ENCODE results near the gene GNB1L. TPM values are rescaled to one million over a fixed set of nuclear protein-coding genes. Genes with fewer than 3 reads are reported as not detected.

The GNB1L gene
- total RNA-seq, 1 experiment from 2014 or later, result 12.2 TPM

DNA sequence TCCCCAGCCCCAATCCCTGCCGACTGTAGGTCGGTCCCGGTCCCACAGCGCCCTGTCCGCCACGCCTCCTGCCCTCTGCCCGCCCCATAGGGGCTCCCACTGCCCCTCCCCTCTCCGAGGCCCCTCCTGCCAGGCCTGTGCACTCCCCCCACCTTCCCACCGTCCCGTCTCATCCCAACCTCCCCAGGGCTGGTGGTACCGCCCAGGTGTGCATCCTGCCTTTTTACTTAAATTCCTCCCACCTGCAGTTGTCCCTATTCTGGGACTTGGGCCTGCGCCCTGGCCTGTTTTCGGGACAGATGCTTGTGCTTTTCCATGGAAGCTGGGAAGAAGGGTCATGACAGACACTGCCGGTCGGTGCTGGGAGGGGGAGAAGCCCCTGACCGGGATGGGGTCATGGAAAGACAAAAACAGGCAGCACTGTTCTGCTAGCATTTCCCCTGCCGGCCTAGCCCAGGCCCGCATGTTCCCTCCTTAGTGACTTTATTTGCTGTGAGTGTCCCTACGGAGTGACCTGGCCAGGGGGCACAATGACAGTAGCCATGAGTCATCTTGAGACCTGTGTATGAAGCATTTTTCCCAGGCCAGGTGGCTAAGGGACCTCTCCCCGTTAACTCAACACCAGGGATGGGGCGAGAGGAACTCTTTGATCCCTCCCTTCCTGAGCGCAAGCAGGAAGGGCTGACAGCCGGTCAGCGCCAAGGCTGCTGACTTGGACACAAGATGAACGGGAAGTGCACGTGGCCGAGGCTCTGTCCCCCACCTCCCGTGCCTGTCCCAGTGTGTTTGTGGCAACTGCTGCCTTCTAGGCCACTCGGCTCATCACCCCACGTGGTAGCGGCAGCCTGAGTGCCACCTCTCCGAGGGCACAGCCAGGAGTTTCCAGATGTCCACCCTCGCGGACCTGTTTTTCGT is 87.0 kb downstream of the GNB1L start:
- no peaks in the 10 kb centered on the region for H3K27me3 ChIP-seq (ENCODE audit: control insufficient read depth, insufficient read depth, low read length)
- no peak for TF ChIP-seq CTCF (IDR thresholded peaks at IDR 0.05)
- H3K36me3 ChIP-seq (ENCODE audit: control insufficient read depth, insufficient read depth, low read length), result no peaks in the 10 kb centered on the region; the same call in 1 of the 2 replicates
- intact Hi-C loops (cut with micrococcal nuclease; ENCODE audit: unreplicated experiment) (no loop called here), in situ Hi-C loops (cut with HindIII; ENCODE audit: low pct_unique_long_range_greater_than_20kb, low sequenced_read_pairs) (no loop called here)
- no peaks in the 10 kb centered on the region for H3K9me3 ChIP-seq (ENCODE audit: control insufficient read depth, insufficient read depth, low read depth, low read length)
- DNase-seq (ENCODE audit: low read depth, low spot score), result no peak
- ATAC-seq, result peak; percentile 39
- POLR2A ChIA-PET, result no interaction called here
- H3K27ac ChIP-seq (ENCODE audit: low read length), result no peak overlapping the region
- CTCF ChIA-PET, result no interaction called here
- peaks cover 23% of the 10 kb centered on the region for H3K4me1 ChIP-seq (ENCODE audit: control insufficient read depth, insufficient read depth, low read length)
- no peak overlapping the region for H3K4me3 ChIP-seq (ENCODE audit: low read depth in 2 of 2, low read length in 2 of 2)
- BruUV-seq (replicated peaks), result no TSS peak

- no TSS peak for BruUV-seq (replicated peaks)
- Histone ChIP-seq H3K27me3 (ENCODE audit: control insufficient read depth, insufficient read depth, low read length) (no peaks in the 10 kb centered on the region), H3K36me3 (ENCODE audit: control insufficient read depth, insufficient read depth, low read length) (no peaks in the 10 kb centered on the region; the same call in 1 of the 2 replicates), H3K4me3 (ENCODE audit: low read depth in 2 of 2, low read length in 2 of 2) (no peak overlapping the region), H3K4me1 (ENCODE audit: control insufficient read depth, insufficient read depth, low read length) (peaks cover 23% of the 10 kb centered on the region), H3K27ac (ENCODE audit: low read length) (peak overlapping the region; percentile 23; the same call in 1 of the 2 replicates), H3K9me3 (ENCODE audit: control insufficient read depth, insufficient read depth, low read depth, low read length) (no peaks in the 10 kb centered on the region)
- POLR2A ChIA-PET, result no interaction called here
- in situ Hi-C loops (cut with HindIII; ENCODE audit: low pct_unique_long_range_greater_than_20kb, low sequenced_read_pairs) (no loop called here), intact Hi-C loops (cut with micrococcal nuclease; ENCODE audit: unreplicated experiment) (no loop called here)
- DNase-seq (ENCODE audit: low read depth, low spot score), result no peak
- peak; percentile 32 for ATAC-seq
- CTCF ChIA-PET, result no interaction called here
- TF ChIP-seq REST (IDR thresholded peaks at IDR 0.05; ENCODE audit: insufficient read depth in 1 of 2, low read depth in 2 of 2, low read length in 1 of 2), result no peak
- no peak; the same call in 1 of the 2 replicates for TF ChIP-seq CTCF (IDR thresholded peaks at IDR 0.05)
- TF ChIP-seq SIN3A (IDR thresholded peaks at IDR 0.05; ENCODE audit: borderline replicate concordance, insufficient read depth, low read depth, low read length), result no peak
- TF ChIP-seq TCF7L2 (IDR thresholded peaks at IDR 0.05; ENCODE audit: low read depth, low read length), result no peak
- no peak for TF ChIP-seq POLR2AphosphoS5 (IDR thresholded peaks at IDR 0.05; ENCODE audit: low read depth, low read length)
Measured at GRCh38 chr22:19766511-19767426, 87.9 kb downstream of the GNB1L start.

Measured in Panc1 (cell line).